GM18951 (cell line): ENCODE results near the gene HSPA8.
A peak's percentile ranks its signal among the peaks of the same experiment; 100 is the strongest.
"Not testable (repeated sequence)": the region's sequence is repeated elsewhere in the genome, so short reads cannot be mapped to it uniquely, and the experiment has no call there.

Source experiments
- POLR2A ChIP-seq: IDR thresholded peaks from 4 replicates; pipeline ENCODE4 v1.6.1; 2011; ENCODE audit warnings: mild to moderate bottlenecking; ENCODE audit not compliant: insufficient read length, insufficient read depth; ENCODE audit errors: extremely low read depth
- in situ Hi-C: fragments of 300-500 bp; cut with MboI; formaldehyde crosslinking; loops from one replicate; pipeline ENCODE4 v1.12.0; 2022; ENCODE audit warnings: low sequenced_read_pairs, mixed read lengths, inconsistent platforms; ENCODE audit not compliant: unreplicated experiment

The HSPA8 gene

GRCh38 chr11:123061403-123062157 is at the start of gene HSPA8:
TSS of gene HSPA8 (minus strand) at chr11:123062136. CDS start at chr11:123061324, 812 bp downstream.
- in situ Hi-C loops, result no loop called here

GRCh38 chr11:123111465-123111864 is 49.5 kb upstream of the HSPA8 start:
- no peak for TF ChIP-seq POLR2A
- in situ Hi-C loops, result loop anchor here (10.0 kb wide), 1 partner anchor 133 kb away; no protein-coding TSS in a partner anchor

More at GRCh38 chr11:123061403-123062157, at the start of gene HSPA8:
- peak; percentile 99 for TF ChIP-seq POLR2A

GRCh38 chr11:123110397-123110796 is 48.5 kb upstream of the HSPA8 start:
- TF ChIP-seq POLR2A, result no peak

GRCh38 chr11:123107945-123108495 is 46.1 kb upstream of the HSPA8 start:
- no peak for TF ChIP-seq POLR2A
- in situ Hi-C loops, result no loop called here

More at GRCh38 chr11:123110397-123110796, 48.5 kb upstream of the HSPA8 start:
- in situ Hi-C loops, result loop anchor here (10.0 kb wide), 1 partner anchor 134 kb away; no protein-coding TSS in a partner anchor

- TF ChIP-seq POLR2A, result no peak
- in situ Hi-C loops, result no loop called here
Measured at GRCh38 chr11:123104697-123105096, 42.8 kb upstream of the HSPA8 start.

- in situ Hi-C loops, result no loop called here
- TF ChIP-seq POLR2A, result no peak
Measured at GRCh38 chr11:123103326-123103980, 41.5 kb upstream of the HSPA8 start.

- TF ChIP-seq POLR2A, result no peak
- in situ Hi-C loops, result no loop called here
Measured at GRCh38 chr11:123100379-123101085, 38.6 kb upstream of the HSPA8 start.

- TF ChIP-seq POLR2A, result no peak
- in situ Hi-C loops, result no loop called here
Measured at GRCh38 chr11:123098990-123099389, 37.1 kb upstream of the HSPA8 start.

- in situ Hi-C loops, result no loop called here
- no peak for TF ChIP-seq POLR2A
Measured at GRCh38 chr11:123093739-123094138, 31.8 kb upstream of the HSPA8 start.

- in situ Hi-C loops, result no loop called here
- TF ChIP-seq POLR2A, result no peak
Measured at GRCh38 chr11:123091506-123091905, 29.6 kb upstream of the HSPA8 start.

- in situ Hi-C loops, result not testable (repeated sequence)
Measured at GRCh38 chr11:123090168-123090567, 28.2 kb upstream of the HSPA8 start.

GRCh38 chr11:123088896-123089295 is 27.0 kb upstream of the HSPA8 start:
- in situ Hi-C loops, result not testable (repeated sequence)

- in situ Hi-C loops, result not testable (repeated sequence)
Measured at GRCh38 chr11:123087657-123088056, 25.7 kb upstream of the HSPA8 start.
